H1 (cell line): ENCODE measurements around the gene DISP3. TPM values are rescaled to one million over a fixed set of nuclear protein-coding genes. Genes with fewer than 3 reads are reported as not detected.
A peak's percentile ranks its signal among the peaks of the same experiment; 100 is the strongest.

Experiments
- CTCF ChIA-PET: fragments of 300-600 bp; sonication (Branson Sonifier 250); formaldehyde crosslinking; loops from one replicate; lab custom pipeline; 2021; ENCODE audit not compliant: partially characterized antibody; lab: Charles Lee
- POLR2A ChIA-PET: fragments of 300-600 bp; sonication (Branson Sonifier 250); formaldehyde crosslinking; loops from one replicate; lab custom pipeline; 2021; ENCODE audit warnings: inconsistent platforms; ENCODE audit not compliant: partially characterized antibody; lab: Charles Lee
- DNase-seq, 2 experiments: peaks; one replicate each; pipeline versions ENCODE4 v3.0.0 to v3.0.0-alpha.2; 2010 to 2022; ENCODE audit warnings: low spot score in 2 of 2, low read depth in 1 of 2, mixed read lengths in 1 of 2
- FAIRE-seq: peaks from 2 replicates; lab custom pipeline; 2011; peaks lifted over from hg19 to GRCh38; lab: Jason Lieb, UNC
- H2AFZ ChIP-seq: 2 replicates; pipeline ENCODE4 v1.8.1; 2012; ENCODE audit warnings: low read length, inconsistent platforms
- H2AK5ac ChIP-seq: 2 replicates; pipeline ENCODE4 v1.6.1; 2013; ENCODE audit warnings: low read depth, low read length
- H2BK120ac ChIP-seq: replicated peaks from 2 replicates; pipeline ENCODE3; 2013; ENCODE audit warnings: low read depth, low read length, inconsistent platforms
- H2BK12ac ChIP-seq: 2 replicates; pipeline ENCODE4 v1.6.1; 2013; ENCODE audit warnings: low read depth, low read length
- H2BK15ac ChIP-seq: 2 replicates; pipeline ENCODE4 v1.6.1; 2013; ENCODE audit warnings: low read length
- H2BK20ac ChIP-seq: 2 replicates; pipeline ENCODE4 v1.6.1; 2013; ENCODE audit warnings: low read length
- H2BK5ac ChIP-seq: 2 replicates; pipeline ENCODE4 v1.6.1; 2013; ENCODE audit warnings: low read depth, low read length
- H3K14ac ChIP-seq: 2 replicates; pipeline ENCODE4 v1.6.1; 2013; ENCODE audit warnings: inconsistent platforms; ENCODE audit not compliant: insufficient read length
- H3K18ac ChIP-seq: 2 replicates; pipeline ENCODE4 v1.6.1; 2013; ENCODE audit warnings: low read length; ENCODE audit errors: extremely low read depth
- H3K23ac ChIP-seq: 2 replicates; pipeline ENCODE4 v1.6.1; 2013; ENCODE audit warnings: inconsistent platforms; ENCODE audit not compliant: insufficient read length
- H3K23me2 ChIP-seq: 2 replicates; pipeline ENCODE4 v1.6.1; 2013; ENCODE audit warnings: low read depth, low read length
- H3K27ac ChIP-seq: 2 replicates; pipeline ENCODE4 v1.6.1; 2011; ENCODE audit warnings: low read depth, low read length, inconsistent platforms
- H3K27me3 ChIP-seq, 4 experiments: replicated peaks in 1 of 4; 1 replicate in 1 of 4; 2 replicates in 3 of 4; pipeline versions ENCODE4 v1.6.1 to v1.8.1; 2011 to 2013; ENCODE audit warnings: low read length in 3 of 4, mild to moderate bottlenecking in 3 of 4, inconsistent platforms in 2 of 4, mixed read lengths in 2 of 4, moderate library complexity in 1 of 4; ENCODE audit not compliant: control insufficient read depth in 3 of 4, insufficient read depth in 3 of 4; ENCODE audit errors: extremely low read depth in 1 of 4
- H3K36me3 ChIP-seq, 4 experiments: 2 replicates each; pipeline versions ENCODE4 v1.6.1 to v1.8.1; 2011 to 2013; ENCODE audit warnings: mild to moderate bottlenecking in 4 of 4, low read length in 3 of 4, moderate library complexity in 2 of 4, control low read depth in 1 of 4, inconsistent platforms in 1 of 4; ENCODE audit not compliant: insufficient read depth in 4 of 4, control insufficient read depth in 2 of 4
- H3K4ac ChIP-seq: replicated peaks from 2 replicates; pipeline ENCODE3; 2013; ENCODE audit warnings: low read length, low read depth, mixed read lengths, inconsistent platforms; ENCODE audit not compliant: insufficient read length
- H3K4me1 ChIP-seq, 4 experiments: replicated peaks in 1 of 4; 1 replicate in 1 of 4; 2 replicates in 3 of 4; pipeline versions ENCODE4 v1.6.1 to v1.8.1; 2011 to 2013; ENCODE audit warnings: low read length in 3 of 4, inconsistent platforms in 2 of 4, mixed read lengths in 1 of 4; ENCODE audit not compliant: insufficient read depth in 4 of 4, control insufficient read depth in 3 of 4
- H3K4me2 ChIP-seq, 2 experiments: 2 replicates each; pipeline versions ENCODE4 v1.6.1 to v1.8.1; 2011 to 2013; ENCODE audit warnings: low read depth in 2 of 2, low read length in 2 of 2, control low read depth in 1 of 2, inconsistent platforms in 1 of 2, mild to moderate bottlenecking in 1 of 2; ENCODE audit not compliant: insufficient read depth in 1 of 2
- H3K4me3 ChIP-seq, 4 experiments: fragments of 200-600, 300-600 bp in 1 of 4; sonication (generic), shearing (Covaris generic), sonication (Bioruptor Twin) in 1 of 4; 2 replicates each; pipeline versions ENCODE4 v1.5.1 to v1.8.1; 2011 to 2016; ENCODE audit warnings: low read length in 4 of 4, low read depth in 3 of 4, control low read depth in 2 of 4, inconsistent platforms in 2 of 4, mild to moderate bottlenecking in 2 of 4, mixed read lengths in 1 of 4, moderate library complexity in 1 of 4; ENCODE audit not compliant: insufficient read depth in 2 of 4; ENCODE audit errors: extremely low read depth in 1 of 4
- H3K56ac ChIP-seq: replicated peaks from 2 replicates; pipeline ENCODE3; 2013; ENCODE audit warnings: low read depth, mild to moderate bottlenecking, mixed read lengths, low read length, inconsistent platforms; ENCODE audit not compliant: insufficient read length
- H3K79me1 ChIP-seq: 2 replicates; pipeline ENCODE4 v1.6.1; 2013; ENCODE audit warnings: low read depth, low read length, control low read depth
- H3K79me2 ChIP-seq, 2 experiments: 2 replicates each; pipeline versions ENCODE4 v1.6.1 to v1.8.1; 2012 to 2013; ENCODE audit warnings: low read length in 2 of 2, mild to moderate bottlenecking in 2 of 2, inconsistent platforms in 1 of 2; ENCODE audit not compliant: insufficient read depth in 2 of 2, control insufficient read depth in 1 of 2
- H3K9ac ChIP-seq, 4 experiments: replicated peaks in 1 of 4; 1 replicate in 1 of 4; 2 replicates in 3 of 4; pipeline versions ENCODE4 v1.6.1 to v1.8.1; 2011 to 2013; ENCODE audit warnings: low read depth in 3 of 4, low read length in 3 of 4, control low read depth in 2 of 4, mild to moderate bottlenecking in 2 of 4, moderate library complexity in 2 of 4, inconsistent platforms in 1 of 4; ENCODE audit errors: extremely low read depth in 1 of 4
- H3K9me3 ChIP-seq, 2 experiments: 2 replicates each; pipeline versions ENCODE4 v1.6.1 to v1.8.1; 2012 to 2013; ENCODE audit warnings: mild to moderate bottlenecking in 2 of 2, moderate library complexity in 2 of 2, control low read depth in 1 of 2, inconsistent platforms in 1 of 2, low read depth in 1 of 2, low read length in 1 of 2, mixed read lengths in 1 of 2; ENCODE audit not compliant: insufficient read depth in 2 of 2
- H4K20me1 ChIP-seq, 2 experiments: replicated peaks in 1 of 2; 2 replicates each; pipeline versions ENCODE3 to v1.8.1; 2011 to 2013; ENCODE audit warnings: inconsistent platforms in 2 of 2, low read length in 2 of 2, mild to moderate bottlenecking in 1 of 2; ENCODE audit not compliant: insufficient read depth in 2 of 2, control insufficient read depth in 1 of 2
- H4K5ac ChIP-seq: 2 replicates; pipeline ENCODE4 v1.6.1; 2013; ENCODE audit warnings: low read length, low read depth, mixed read lengths, inconsistent platforms; ENCODE audit not compliant: insufficient read length
- H4K8ac ChIP-seq: 2 replicates; pipeline ENCODE4 v1.8.0; 2013; ENCODE audit warnings: mild to moderate bottlenecking, moderate library complexity, low read length, inconsistent platforms; ENCODE audit not compliant: insufficient read depth; ENCODE audit errors: extremely low read depth
- H4K91ac ChIP-seq: replicated peaks from 2 replicates; pipeline ENCODE3; 2013; ENCODE audit warnings: low read length, mixed read lengths, inconsistent platforms; ENCODE audit not compliant: insufficient read length
- BRCA1 ChIP-seq: IDR thresholded peaks from 2 replicates; pipeline ENCODE4 v1.6.1; 2012; ENCODE audit warnings: low read depth, low read length, improper control_type of control experiment
- FOSL1 ChIP-seq: IDR thresholded peaks from 2 replicates; pipeline ENCODE4 v1.6.1; 2011; ENCODE audit warnings: mild to moderate bottlenecking, low read depth, low read length, moderate library complexity; ENCODE audit not compliant: insufficient read depth
- KDM5A ChIP-seq: fragments of 200-600 bp; IDR thresholded peaks from 2 replicates; pipeline ENCODE4 v1.7.1; 2012; ENCODE audit warnings: mild to moderate bottlenecking, low read length, inconsistent platforms, mixed read lengths
- TAF1 ChIP-seq: IDR thresholded peaks from 2 replicates; pipeline ENCODE4 v1.6.1; 2011; ENCODE audit warnings: mild to moderate bottlenecking, low read depth, low read length
- WGBS, 2 experiments: shearing (Covaris generic) in 1 of 2; methylation state at CpG; one replicate each; pipeline versions ENCODE4 v1.1.6 to v1.1.7; 2013 to 2015; ENCODE audit warnings: low lambda C conversion rate in 2 of 2, mixed read lengths in 2 of 2, inconsistent platforms in 1 of 2, low coverage in 1 of 2, missing lambda C conversion rate in 1 of 2; ENCODE audit not compliant: insufficient replicate concordance in 2 of 2, insufficient coverage in 1 of 2, insufficient read length in 1 of 2; ENCODE audit errors: extremely low coverage in 1 of 2, missing lambda C conversion rate in 1 of 2; 5-methylcytosine and 5-hydroxymethylcytosine counted together
- polyA plus RNA-seq, 7 experiments: library from polyadenylated mRNA; depleted of rRNA in 3 of 7; stranded (reverse) in 5 of 7; unstranded in 2 of 7; fragments of >200 nt in 5 of 7; fragments of 200-250 nt in 2 of 7; gene quantifications; 1 replicate in 5 of 7; 2 replicates in 1 of 7; 4 replicates in 1 of 7; pipeline versions ENCODE4 v1.2.1 to v1.2.3, GENCODE V29; 2011 to 2013; ENCODE audit warnings: missing spikeins in 2 of 7, mixed read lengths in 2 of 7
- total RNA-seq: library from RNA; stranded (reverse); fragmentation: NEBNext Ultra II Directional; extraction: Animal tissue kit (Norgen Biotek cat#: 25700); gene quantifications from 2 replicates; pipeline ENCODE4 v1.2.1, GENCODE V29; 2021

Gene DISP3
- total and polyA plus RNA-seq, 2 of the 8 experiments (the other 6 are each of a cell fraction or from before 2014, with no cell fraction given): 3.4 to 4.6 TPM

GRCh38 chr1:11431941-11432507 lies 46.9 kb upstream of the DISP3 start:
- no peak overlapping the region for H2AFZ ChIP-seq
- no peak overlapping the region for H2BK15ac ChIP-seq
- no peak overlapping the region for H3K4me2 ChIP-seq
- no peaks in the 10 kb centered on the region for H3K4me1 ChIP-seq
- no peak overlapping the region for H3K14ac ChIP-seq
- no peak for DNase-seq
- H2BK5ac ChIP-seq: no peak overlapping the region
- no peak for FAIRE-seq
- no peaks in the 10 kb centered on the region for H3K27me3 ChIP-seq
- H3K23ac ChIP-seq: no peak overlapping the region
- H3K9ac ChIP-seq: no peak overlapping the region
- CTCF ChIA-PET: interaction anchor here (0.6 kb wide), 1 partner anchor 1665 kb away, joined by 3 read pairs; no protein-coding TSS in a partner anchor
- POLR2A ChIA-PET: no interaction called here
- TF ChIP-seq FOSL1 (no peak), TAF1 (no peak), BRCA1 (no peak), KDM5A (no peak)
- H3K9me3 ChIP-seq: no peaks in the 10 kb centered on the region
- WGBS, 2 experiments: 86% methylated on average over 16 of the region's 16 CpGs; no CpG with 5 or more reads in 1 of the 2 experiments
- no peaks in the 10 kb centered on the region for H3K36me3 ChIP-seq
- H3K56ac ChIP-seq: no peak overlapping the region
- H4K20me1 ChIP-seq: no peaks in the 10 kb centered on the region
- H4K5ac ChIP-seq: no peak overlapping the region
- H3K79me1 ChIP-seq: no peaks in the 10 kb centered on the region
- no peak overlapping the region for H2AK5ac ChIP-seq
- H2BK20ac ChIP-seq: no peak overlapping the region
- no peak overlapping the region for H4K91ac ChIP-seq
- no peak overlapping the region for H3K27ac ChIP-seq
- no peak overlapping the region for H3K18ac ChIP-seq
- H2BK120ac ChIP-seq: no peak overlapping the region
- H2BK12ac ChIP-seq: no peak overlapping the region
- H3K4me3 ChIP-seq: no peak overlapping the region
- H3K4ac ChIP-seq: no peak overlapping the region
- no peaks in the 10 kb centered on the region for H3K79me2 ChIP-seq
- no peaks in the 10 kb centered on the region for H3K23me2 ChIP-seq
- H4K8ac ChIP-seq: peak overlapping the region; percentile 63; the same call in 1 of the 2 replicates
